ENCODE results near the gene SEMA4G.

SEMA4G gene

GRCh38 chr10:101018118-101018599 is 48.9 kb downstream of the SEMA4G start:
- H3K36me3 ChIP-seq (ENCODE audit: insufficient read depth, low read length): no peaks in the 10 kb centered on the region
- H3K79me2 ChIP-seq (ENCODE audit: control insufficient read depth, insufficient read depth, low read length, unreplicated experiment): no peaks in the 10 kb centered on the region
- H3K4me1 ChIP-seq (ENCODE audit: control insufficient read depth, insufficient read depth, low read length, unreplicated experiment): peaks cover 22% of the 10 kb centered on the region
- no peaks in the 10 kb centered on the region for H3K27me3 ChIP-seq (ENCODE audit: insufficient read depth, low read length)
- no peak overlapping the region for H3K27ac ChIP-seq (ENCODE audit: low read depth, low read length)
- H3K4me3 ChIP-seq (ENCODE audit: low read depth, low read length): no peak overlapping the region
- H2AFZ ChIP-seq (ENCODE audit: low read length, unreplicated experiment): no peak overlapping the region

- H3K36me3 ChIP-seq (ENCODE audit: insufficient read depth, low read length): no peaks in the 10 kb centered on the region
- H3K4me1 ChIP-seq (ENCODE audit: control insufficient read depth, insufficient read depth, low read length, unreplicated experiment): peaks cover 17% of the 10 kb centered on the region
- no peak overlapping the region for H2AFZ ChIP-seq (ENCODE audit: low read length, unreplicated experiment)
- H3K79me2 ChIP-seq (ENCODE audit: control insufficient read depth, insufficient read depth, low read length, unreplicated experiment): no peaks in the 10 kb centered on the region
- H3K27me3 ChIP-seq (ENCODE audit: insufficient read depth, low read length): no peaks in the 10 kb centered on the region
- H3K27ac ChIP-seq (ENCODE audit: low read depth, low read length): no peak overlapping the region
- no peak overlapping the region for H3K4me3 ChIP-seq (ENCODE audit: low read depth, low read length)
Measured at GRCh38 chr10:101018600-101019439, 49.5 kb downstream of the SEMA4G start.
